HG03565 (cell line): Measurements from ENCODE around the gene TMPRSS9.
"Not testable (repeated sequence)": the region's sequence is repeated elsewhere in the genome, so short reads cannot be mapped to it uniquely, and the experiment has no call there.

ENCODE experiments used
- ATAC-seq: cut with Tn5 transposase; IDR thresholded peaks from one replicate; pipeline ENCODE4 v1.9.1; 2021; ENCODE audit warnings: mild to moderate bottlenecking, moderate library complexity; ENCODE audit not compliant: unreplicated experiment

Gene TMPRSS9

DNA sequence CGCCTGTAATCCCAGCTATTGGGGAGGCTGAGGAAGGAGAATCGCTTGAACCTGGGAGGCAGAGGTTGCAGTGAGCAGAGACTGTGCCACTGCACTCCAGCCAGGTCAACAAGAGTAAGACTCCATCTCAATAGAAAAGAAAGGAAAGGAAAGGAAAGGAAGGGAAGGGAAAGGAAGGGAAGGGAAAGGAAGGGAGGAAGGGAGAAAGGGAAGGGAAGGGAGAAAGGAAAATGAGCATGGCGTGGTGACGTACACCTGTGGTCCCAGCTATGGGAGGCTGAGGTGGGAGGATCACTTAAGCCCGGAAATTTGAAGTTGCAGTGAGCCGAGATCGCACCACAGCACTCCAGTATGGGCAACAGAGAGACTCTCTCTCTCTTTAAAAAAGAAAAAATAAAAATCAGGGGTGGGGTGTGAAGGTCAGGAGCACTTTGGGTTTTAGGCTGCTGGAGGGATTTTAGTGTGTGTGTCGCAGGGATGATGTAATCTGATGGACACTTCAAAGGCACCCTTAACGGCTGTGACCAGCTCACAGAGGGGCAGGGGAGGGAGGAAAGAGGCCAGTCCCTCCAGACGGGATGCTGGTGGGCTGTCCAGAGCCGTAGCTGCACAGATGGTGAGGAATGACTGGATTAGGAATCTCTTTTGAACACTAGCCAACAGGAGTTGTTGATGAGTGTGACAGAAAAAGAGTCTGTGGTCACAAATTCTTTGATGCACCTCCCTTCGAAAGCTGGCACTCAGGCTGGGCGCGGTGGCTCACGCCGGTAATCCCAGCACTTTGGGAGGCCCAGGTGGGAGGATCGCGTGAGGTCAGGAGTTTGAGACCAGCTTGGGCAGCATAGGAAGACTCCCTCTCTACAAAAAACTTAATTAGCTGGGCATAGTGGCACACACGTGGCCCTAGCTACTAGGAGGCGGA lies 27.6 kb downstream of the TMPRSS9 start:
- no peak for ATAC-seq

GRCh38 chr19:2389594-2389993 lies 29.5 kb downstream of the TMPRSS9 start:
- no peak for ATAC-seq

- peak; percentile 47 for ATAC-seq
Observed at GRCh38 chr19:2391118-2391725, 31.2 kb downstream of the TMPRSS9 start.

DNA sequence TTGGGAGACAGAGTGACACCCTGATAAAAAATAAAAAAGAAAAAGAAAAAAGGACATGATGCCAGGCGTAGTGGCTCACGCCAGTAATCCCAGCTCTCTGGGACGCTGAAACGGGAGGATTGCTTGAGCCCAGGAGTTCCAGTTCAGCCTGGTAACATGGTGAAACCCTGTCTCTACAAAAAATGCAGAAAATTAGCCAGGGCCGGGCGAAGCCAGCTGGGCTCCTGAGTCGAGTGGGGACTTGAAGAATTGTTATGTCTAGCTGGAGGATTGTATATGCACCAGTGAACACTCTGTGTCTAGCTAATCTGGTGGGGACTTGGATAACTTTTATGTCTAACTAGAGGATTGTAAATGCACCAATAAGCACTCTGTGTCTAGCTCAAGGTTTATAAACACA lies 32.3 kb downstream of the TMPRSS9 start:
- ATAC-seq = no peak

GRCh38 chr19:2392899-2393298 lies 32.8 kb downstream of the TMPRSS9 start:
- ATAC-seq = not testable (repeated sequence)

GRCh38 chr19:2394054-2394441 lies 34.0 kb downstream of the TMPRSS9 start:
- ATAC-seq = no peak

GRCh38 chr19:2394442-2395292 lies 34.6 kb downstream of the TMPRSS9 start:
- ATAC-seq = peak; percentile 42

DNA sequence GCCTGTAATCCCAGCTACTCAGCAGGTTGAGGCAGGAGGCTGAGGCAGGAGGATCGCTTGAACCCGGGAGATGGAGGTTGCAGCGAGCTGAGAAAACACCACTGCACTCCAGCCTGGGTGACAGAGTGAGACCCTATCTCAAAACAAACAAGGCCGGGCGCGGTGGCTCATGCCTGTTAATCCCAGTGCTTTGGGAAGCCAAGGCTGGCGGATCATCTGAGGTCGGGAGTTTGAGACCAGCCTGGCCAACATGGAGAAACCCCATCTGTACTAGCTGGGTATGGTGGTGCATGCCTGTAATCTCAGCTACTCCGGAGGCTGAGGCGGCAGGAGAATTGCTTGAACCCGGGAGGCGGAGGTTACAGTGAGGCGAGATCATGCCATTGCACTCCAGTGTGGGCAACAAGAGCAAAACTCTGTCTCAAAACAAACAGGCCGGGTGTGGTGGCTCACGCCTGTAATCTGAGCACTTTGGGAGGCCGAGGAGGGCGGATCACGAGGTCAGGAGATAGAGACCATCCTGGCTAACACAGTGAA lies 35.3 kb downstream of the TMPRSS9 start:
- not testable (repeated sequence) for ATAC-seq

DNA sequence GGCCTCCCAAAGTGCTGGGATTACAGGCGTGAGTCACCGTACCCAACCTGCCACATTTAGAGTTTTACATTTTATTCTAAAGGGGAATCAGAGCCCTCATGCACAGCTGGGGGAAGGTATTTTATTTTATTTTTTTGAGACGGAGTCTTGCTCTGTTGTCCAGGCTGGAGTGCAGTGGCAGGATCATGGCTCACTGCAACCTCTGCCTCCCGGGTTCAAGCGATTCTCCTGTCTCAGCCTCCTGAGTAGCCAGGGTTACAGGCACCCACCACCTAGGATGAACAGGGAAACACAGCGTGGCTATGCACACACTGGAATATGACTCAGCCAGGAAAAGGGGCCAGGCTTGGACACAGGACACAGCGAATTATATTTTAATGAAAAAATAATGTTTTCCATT lies 37.1 kb downstream of the TMPRSS9 start:
- not testable (repeated sequence) for ATAC-seq

DNA sequence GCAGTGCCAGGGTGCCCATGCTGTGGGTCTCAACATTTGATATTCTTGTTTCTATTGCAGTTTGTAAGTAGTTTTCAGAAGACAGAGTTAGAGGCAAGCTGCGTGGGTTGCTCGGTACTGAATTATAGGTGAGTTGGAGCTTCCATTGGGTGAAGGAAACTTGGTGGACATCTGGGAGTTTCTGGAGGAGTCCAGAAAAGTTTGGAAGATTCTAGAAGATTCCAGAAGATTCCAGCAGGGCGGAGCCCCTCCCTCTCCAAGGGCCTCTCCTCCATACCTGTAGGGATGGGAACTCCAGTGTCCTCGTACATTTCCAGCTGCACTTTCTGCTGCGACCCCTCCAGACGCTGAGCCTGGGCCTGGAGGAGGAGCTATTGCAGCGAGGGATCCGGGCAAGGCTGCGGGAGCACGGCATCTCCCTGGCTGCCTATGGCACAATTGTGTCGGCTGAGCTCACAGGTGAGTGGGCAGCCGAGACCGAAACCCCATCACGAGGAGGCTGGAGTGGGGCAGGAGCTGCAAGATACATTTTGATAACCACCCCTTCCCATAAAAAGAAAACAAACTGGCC lies 38.8 kb downstream of the TMPRSS9 start:
- ATAC-seq = no peak

- no peak for ATAC-seq
Observed at GRCh38 chr19:2399582-2399981, 39.5 kb downstream of the TMPRSS9 start.

DNA sequence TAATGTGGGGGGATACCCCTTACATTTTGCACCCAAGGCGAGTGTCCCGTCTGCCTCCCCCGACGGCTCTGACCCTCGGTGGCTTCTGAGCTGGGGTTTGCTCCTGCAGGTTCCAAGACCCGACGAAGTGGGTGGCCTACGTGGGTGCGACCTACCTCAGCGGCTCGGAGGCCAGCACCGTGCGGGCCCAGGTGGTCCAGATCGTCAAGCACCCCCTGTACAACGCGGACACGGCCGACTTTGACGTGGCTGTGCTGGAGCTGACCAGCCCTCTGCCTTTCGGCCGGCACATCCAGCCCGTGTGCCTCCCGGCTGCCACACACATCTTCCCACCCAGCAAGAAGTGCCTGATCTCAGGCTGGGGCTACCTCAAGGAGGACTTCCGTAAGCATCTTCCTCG lies 48.2 kb downstream of the TMPRSS9 start:
- ATAC-seq = no peak

DNA sequence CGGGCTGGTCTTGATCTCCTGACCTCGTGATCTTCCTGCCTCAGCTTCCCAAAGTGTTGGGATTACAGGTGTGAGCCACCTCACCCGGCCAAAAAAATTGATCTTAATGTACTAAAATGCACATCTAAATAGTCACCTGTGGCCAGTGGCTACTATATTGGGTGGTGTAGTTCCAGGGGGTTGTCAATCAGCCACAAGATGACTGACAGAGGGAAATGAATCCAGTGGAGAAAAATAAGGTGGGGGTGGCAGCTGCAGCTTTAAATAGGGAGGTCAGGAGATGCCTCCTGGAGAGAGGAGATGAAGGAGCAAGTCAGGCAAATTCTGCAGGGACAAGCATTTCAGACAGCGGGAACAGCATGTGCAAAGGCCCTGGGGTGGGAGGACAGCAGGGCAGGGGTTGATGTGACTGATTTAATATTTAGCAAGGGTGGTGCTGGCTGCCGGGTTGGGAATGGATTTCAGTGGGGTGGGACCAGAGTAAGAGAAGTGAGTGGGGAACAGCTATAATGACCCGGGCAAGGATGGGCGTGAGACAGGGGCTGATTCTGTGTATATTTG lies 49.4 kb downstream of the TMPRSS9 start:
- ATAC-seq = no peak

DNA sequence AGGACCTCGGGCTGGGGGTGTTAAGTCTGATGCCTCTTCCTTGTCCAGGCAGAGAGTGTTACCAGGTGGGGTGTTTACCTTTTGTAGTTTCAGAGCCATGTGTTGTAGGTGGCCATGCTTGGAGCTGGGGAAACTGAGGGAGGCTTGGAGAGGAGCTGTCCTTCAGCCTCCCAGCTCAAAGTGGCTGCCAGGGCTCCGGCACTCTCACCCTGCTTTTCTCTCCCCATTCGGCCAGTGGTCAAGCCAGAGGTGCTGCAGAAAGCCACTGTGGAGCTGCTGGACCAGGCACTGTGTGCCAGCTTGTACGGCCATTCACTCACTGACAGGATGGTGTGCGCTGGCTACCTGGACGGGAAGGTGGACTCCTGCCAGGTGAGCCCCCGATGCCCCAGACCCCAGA lies 50.0 kb downstream of the TMPRSS9 start:
- no peak for ATAC-seq

DNA sequence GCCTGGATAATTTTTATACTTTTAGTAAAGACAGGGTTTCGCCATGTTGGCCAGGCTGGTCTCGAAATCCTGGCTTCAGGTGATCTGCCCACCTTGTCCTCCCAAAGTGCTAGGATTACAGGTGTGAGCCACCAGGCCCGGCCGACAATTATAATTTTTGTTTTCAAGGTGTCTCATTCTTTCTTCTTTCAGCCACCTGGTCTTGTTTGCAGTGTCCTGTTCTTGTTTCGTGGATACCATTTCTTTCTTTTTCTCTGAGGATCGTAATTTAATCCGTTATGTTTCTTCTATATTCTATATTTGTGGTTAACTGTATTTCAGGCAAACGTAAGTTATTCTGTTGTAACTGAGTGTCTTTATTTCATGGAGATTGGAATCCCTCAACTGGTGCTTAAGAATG lies 51.6 kb downstream of the TMPRSS9 start:
- ATAC-seq = no peak

- ATAC-seq = no peak
Observed at GRCh38 chr19:2412449-2412848, 52.4 kb downstream of the TMPRSS9 start.

DNA sequence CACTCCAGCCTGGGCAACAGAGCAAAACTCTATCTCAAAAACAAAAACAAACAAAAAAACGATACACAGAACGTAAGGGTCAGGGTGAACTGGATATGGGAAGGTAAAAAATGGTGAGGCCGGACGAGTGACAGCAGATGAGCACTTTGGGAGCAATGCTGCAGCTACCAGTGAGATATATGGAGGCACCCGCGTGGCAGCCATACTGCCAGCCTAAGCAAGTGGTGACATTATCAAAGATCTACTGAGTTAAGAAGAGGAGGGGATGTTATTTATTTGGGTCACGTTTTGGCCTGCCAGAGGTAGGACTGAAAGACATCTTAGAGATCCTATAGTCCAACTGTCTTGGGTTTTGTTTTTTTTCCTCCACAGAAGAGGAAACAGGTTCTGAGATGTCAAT lies 53.1 kb downstream of the TMPRSS9 start:
- no peak for ATAC-seq

GRCh38 chr19:2413629-2414028 lies 53.6 kb downstream of the TMPRSS9 start:
- no peak for ATAC-seq

- no peak for ATAC-seq
Observed at GRCh38 chr19:2415281-2415972, 55.4 kb downstream of the TMPRSS9 start.

GRCh38 chr19:2415973-2416319 lies 55.9 kb downstream of the TMPRSS9 start:
- ATAC-seq = no peak
